ENCODE data around the gene DBI. TPM values are rescaled to one million over a fixed set of nuclear protein-coding genes. Genes with fewer than 3 reads are reported as not detected.

Gene DBI
- total and polyA plus RNA-seq, 2 of the 13 experiments (the other 11 are each of a cell fraction or from before 2014, with no cell fraction given), result 330 to 659 TPM

- Histone ChIP-seq H2AFZ (ENCODE audit: low read length) (no peak overlapping the region), H3K27ac (ENCODE audit: extremely low read length, insufficient read depth, low read length) (no peak overlapping the region), H3K4me1 (ENCODE audit: insufficient read depth, low read length) (peaks cover 35% of the 10 kb centered on the region), H3K79me2 (ENCODE audit: insufficient read depth, low read length) (no peaks in the 10 kb centered on the region), H3K9ac (ENCODE audit: insufficient read depth, low read depth, low read length) (no peak overlapping the region), H3K27me3 (ENCODE audit: control insufficient read depth in 1 of 2, insufficient read depth in 2 of 2, low read length in 2 of 2) (no peaks in the 10 kb centered on the region), H3K4me2 (ENCODE audit: low read depth, low read length) (no peak overlapping the region), H3K4me3 (replicated peaks in 1 of 3; ENCODE audit: insufficient read depth in 1 of 3, low read depth in 2 of 3, low read length in 3 of 3) (no peak overlapping the region), H3K9me3 (ENCODE audit: low read length) (no peaks in the 10 kb centered on the region), H4K20me1 (ENCODE audit: insufficient read depth, low read length) (0 out of 2 replicates have a peak, but pooled peaks cover 4% of the 10 kb centered on the region), H3K36me3 (replicated peaks in 1 of 2; ENCODE audit: control insufficient read depth in 1 of 2, insufficient read depth in 2 of 2, low read length in 2 of 2) (peaks cover 7 to 13% of the 10 kb centered on the region in 2 experiments)
- in situ Hi-C loops (cut with HindIII; ENCODE audit: extremely low pct_ligation_motif_present, low pct_unique_long_range_greater_than_20kb) (no loop called here), intact Hi-C loops (cut with micrococcal nuclease; ENCODE audit: unreplicated experiment) (no loop called here)
- ATAC-seq, result peak; percentile 43
- POLR2A ChIA-PET, result interaction anchor here (1.5 kb wide), 1 partner anchor 11 kb away, joined by 11 read pairs; the partner anchor contains the start of genes C2orf76 and DBI
- FAIRE-seq, result no peak
- CTCF ChIA-PET (ENCODE audit: low intra/inter-chr PET ratio, low total read pairs), result no interaction called here
- TF ChIP-seq ZNF362 (CRISPR knock-in tag; IDR thresholded peaks at IDR 0.05; ENCODE audit: borderline replicate concordance), result no peak
- TF ChIP-seq HNRNPL (IDR thresholded peaks at IDR 0.05; ENCODE audit: low read depth, low read length), result no peak
- no peak for TF ChIP-seq ZNF569 (CRISPR knock-in tag; IDR thresholded peaks at IDR 0.05; ENCODE audit: borderline replicate concordance)
- TF ChIP-seq ETV6 (CRISPR knock-in tag; conservative IDR thresholded peaks at IDR 0.05), result no peak
- no peak for DNase-seq (ENCODE audit: low spot score)
- 55% methylated on average over 7 of the region's 7 CpGs for WGBS (ENCODE audit: low lambda C conversion rate)
- BruUV-seq (replicated peaks), result no TSS peak
Observed at GRCh38 chr2:119377294-119377992, 10.7 kb downstream of the DBI start.

GRCh38 chr2:119377993-119378345, 11.2 kb downstream of the DBI start:
- Histone ChIP-seq H3K4me1 (ENCODE audit: insufficient read depth, low read length) (peaks cover 30% of the 10 kb centered on the region), H2AFZ (ENCODE audit: low read length) (no peak overlapping the region), H3K27ac (ENCODE audit: extremely low read length, insufficient read depth, low read length) (no peak overlapping the region), H4K20me1 (ENCODE audit: insufficient read depth, low read length) (0 out of 2 replicates have a peak, but pooled peaks cover 4% of the 10 kb centered on the region), H3K9me3 (ENCODE audit: low read length) (no peaks in the 10 kb centered on the region), H3K36me3 (replicated peaks in 1 of 2; ENCODE audit: control insufficient read depth in 1 of 2, insufficient read depth in 2 of 2, low read length in 2 of 2) (peaks cover 1 to 7% of the 10 kb centered on the region in 2 experiments), H3K4me3 (replicated peaks in 1 of 3; ENCODE audit: insufficient read depth in 1 of 3, low read depth in 2 of 3, low read length in 3 of 3) (no peak overlapping the region), H3K4me2 (ENCODE audit: low read depth, low read length) (no peak overlapping the region), H3K27me3 (ENCODE audit: control insufficient read depth in 1 of 2, insufficient read depth in 2 of 2, low read length in 2 of 2) (no peaks in the 10 kb centered on the region), H3K79me2 (ENCODE audit: insufficient read depth, low read length) (no peaks in the 10 kb centered on the region), H3K9ac (ENCODE audit: insufficient read depth, low read depth, low read length) (no peak overlapping the region)
- in situ Hi-C loops (cut with HindIII; ENCODE audit: extremely low pct_ligation_motif_present, low pct_unique_long_range_greater_than_20kb) (no loop called here), intact Hi-C loops (cut with micrococcal nuclease; ENCODE audit: unreplicated experiment) (no loop called here)
- peak; percentile 15; the same call in 2 of the 3 replicates for ATAC-seq
- ChIA-PET POLR2A (interaction anchor here (1.5 kb wide), 1 partner anchor 11 kb away, joined by 11 read pairs; the partner anchor contains the start of genes C2orf76 and DBI), CTCF (ENCODE audit: low intra/inter-chr PET ratio, low total read pairs) (no interaction called here)
- BruUV-seq (replicated peaks), result no TSS peak
- no peak for DNase-seq (ENCODE audit: low spot score)
- no peak for FAIRE-seq
- 34% methylated on average over 5 of the region's 5 CpGs for WGBS (ENCODE audit: low lambda C conversion rate)
- TF ChIP-seq SIN3B (IDR thresholded peaks at IDR 0.05; ENCODE audit: low read length) (no peak), KLF13 (CRISPR knock-in tag; IDR thresholded peaks at IDR 0.05) (no peak), TFE3 (CRISPR knock-in tag; IDR thresholded peaks at IDR 0.05) (no peak), MIXL1 (CRISPR knock-in tag; IDR thresholded peaks at IDR 0.05) (no peak), ZNF749 (CRISPR knock-in tag; IDR thresholded peaks at IDR 0.05; ENCODE audit: borderline replicate concordance) (no peak), ZNF616 (CRISPR knock-in tag; IDR thresholded peaks at IDR 0.05; ENCODE audit: low read depth) (no peak), RBAK (CRISPR knock-in tag; IDR thresholded peaks at IDR 0.05) (no peak), JUNB (CRISPR knock-in tag; IDR thresholded peaks at IDR 0.05; ENCODE audit: borderline replicate concordance) (no peak), TEAD3 (CRISPR knock-in tag; optimal IDR thresholded peaks at IDR 0.05; ENCODE audit: borderline replicate concordance) (no peak), YY1 (IDR thresholded peaks at IDR 0.05; ENCODE audit: insufficient read depth, insufficient replicate concordance, low read depth, low read length) (no peak), CENPT (CRISPR knock-in tag; IDR thresholded peaks at IDR 0.05; ENCODE audit: low read depth) (no peak), RFXAP (CRISPR knock-in tag; IDR thresholded peaks at IDR 0.05; ENCODE audit: borderline replicate concordance) (no peak), ARHGAP35 (CRISPR knock-in tag; IDR thresholded peaks at IDR 0.05; ENCODE audit: borderline replicate concordance) (no peak)

All from HepG2 (cell line).